PFSK-1 (cell line): Measurements from ENCODE around the gene DCAF5.

Experiments
- FOXP2 ChIP-seq: optimal IDR thresholded peaks from 2 replicates; pipeline ENCODE3; 2011; ENCODE audit warnings: borderline replicate concordance, control low read depth, inconsistent platforms; ENCODE audit not compliant: insufficient read depth; ENCODE audit errors: extremely low read length, extremely low read depth
- POLR2AphosphoS5 ChIP-seq: IDR thresholded peaks from 2 replicates; pipeline ENCODE4 v1.6.1; 2012; ENCODE audit warnings: low read depth, mild to moderate bottlenecking, control low read depth, low read length, moderate library complexity
- REST ChIP-seq, 2 experiments: IDR thresholded peaks; 2 replicates each; pipeline versions ENCODE4 v1.6.1 to v1.8.0; 2011 to 2012; ENCODE audit warnings: low read depth in 2 of 2, low read length in 2 of 2, control low read depth in 1 of 2, inconsistent platforms in 1 of 2, mild to moderate bottlenecking in 1 of 2, moderate library complexity in 1 of 2; ENCODE audit not compliant: insufficient read depth in 1 of 2
- SIN3A ChIP-seq: IDR thresholded peaks from 2 replicates; pipeline ENCODE4 v1.6.1; 2012; ENCODE audit warnings: mild to moderate bottlenecking, low read length, moderate library complexity, borderline replicate concordance; ENCODE audit not compliant: insufficient read depth
- TAF1 ChIP-seq: IDR thresholded peaks from 2 replicates; pipeline ENCODE4 v1.6.1; 2012; ENCODE audit warnings: low read length, control low read depth, borderline replicate concordance; ENCODE audit not compliant: insufficient read depth

The DCAF5 gene

GRCh38 chr14:69001375-69001774, 151.5 kb downstream of the DCAF5 start:
- TF ChIP-seq TAF1, result no peak
- no peak for TF ChIP-seq SIN3A
- TF ChIP-seq FOXP2, result no peak
- TF ChIP-seq POLR2AphosphoS5, result no peak
- TF ChIP-seq REST (IDR thresholded peaks at IDR 0.05; ENCODE audit: insufficient read depth in 1 of 2, low read depth in 2 of 2, low read length in 2 of 2), result no peak
